Measurements from ENCODE around the gene ETFA.

GRCh38 chr15:76172782-76173181 lies 138.5 kb downstream of the ETFA start:
- TF ChIP-seq EZH2 (optimal IDR thresholded peaks at IDR 0.05; ENCODE audit: low read depth, low read length), result no peak
- TF ChIP-seq, protein P1, sequence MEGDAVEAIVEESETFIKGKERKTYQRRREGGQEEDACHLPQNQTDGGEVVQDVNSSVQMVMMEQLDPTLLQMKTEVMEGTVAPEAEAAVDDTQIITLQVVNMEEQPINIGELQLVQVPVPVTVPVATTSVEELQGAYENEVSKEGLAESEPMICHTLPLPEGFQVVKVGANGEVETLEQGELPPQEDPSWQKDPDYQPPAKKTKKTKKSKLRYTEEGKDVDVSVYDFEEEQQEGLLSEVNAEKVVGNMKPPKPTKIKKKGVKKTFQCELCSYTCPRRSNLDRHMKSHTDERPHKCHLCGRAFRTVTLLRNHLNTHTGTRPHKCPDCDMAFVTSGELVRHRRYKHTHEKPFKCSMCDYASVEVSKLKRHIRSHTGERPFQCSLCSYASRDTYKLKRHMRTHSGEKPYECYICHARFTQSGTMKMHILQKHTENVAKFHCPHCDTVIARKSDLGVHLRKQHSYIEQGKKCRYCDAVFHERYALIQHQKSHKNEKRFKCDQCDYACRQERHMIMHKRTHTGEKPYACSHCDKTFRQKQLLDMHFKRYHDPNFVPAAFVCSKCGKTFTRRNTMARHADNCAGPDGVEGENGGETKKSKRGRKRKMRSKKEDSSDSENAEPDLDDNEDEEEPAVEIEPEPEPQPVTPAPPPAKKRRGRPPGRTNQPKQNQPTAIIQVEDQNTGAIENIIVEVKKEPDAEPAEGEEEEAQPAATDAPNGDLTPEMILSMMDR (IDR thresholded peaks at IDR 0.05; ENCODE audit: low read length), result no peak
